ENCODE measurements around the gene TEKT5. TPM values are rescaled to one million over a fixed set of nuclear protein-coding genes. Genes with fewer than 3 reads are reported as not detected.
"Not testable (repeated sequence)": the region's sequence is repeated elsewhere in the genome, so short reads cannot be mapped to it uniquely, and the experiment has no call there.

TEKT5 gene
- total RNA-seq, 1 experiment from 2014 or later = 0.31 TPM

DNA sequence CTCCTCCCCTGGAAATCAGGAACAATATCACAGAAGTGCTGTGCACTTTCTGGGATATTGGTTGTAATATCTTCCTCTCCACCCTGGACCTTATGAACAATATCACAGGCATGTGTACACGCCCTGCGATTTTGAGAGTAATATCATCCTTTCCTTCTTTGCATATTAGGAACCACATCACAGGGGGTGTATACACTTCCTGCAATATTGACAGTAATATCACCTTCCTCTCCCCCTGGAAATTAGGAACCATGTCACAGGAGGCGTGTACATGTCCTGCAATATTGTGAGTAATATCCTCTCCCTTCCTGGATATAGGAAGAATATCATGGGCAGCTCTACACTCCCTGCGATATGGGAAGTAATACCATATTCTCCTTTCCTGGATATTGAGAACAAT, 14.2 kb upstream of the TEKT5 start:
- H3K36me3 ChIP-seq (replicated peaks; ENCODE audit: control insufficient read depth, insufficient read depth, low read length) = no peaks in the 10 kb centered on the region
- DNase-seq = no peak
- H3K27me3 ChIP-seq (ENCODE audit: control insufficient read depth, insufficient read depth, low read length) = peaks cover 2% of the 10 kb centered on the region; the same call in 1 of the 2 replicates
- H3K4me3 ChIP-seq (ENCODE audit: insufficient read depth, low read depth, low read length) = no peak overlapping the region

DNA sequence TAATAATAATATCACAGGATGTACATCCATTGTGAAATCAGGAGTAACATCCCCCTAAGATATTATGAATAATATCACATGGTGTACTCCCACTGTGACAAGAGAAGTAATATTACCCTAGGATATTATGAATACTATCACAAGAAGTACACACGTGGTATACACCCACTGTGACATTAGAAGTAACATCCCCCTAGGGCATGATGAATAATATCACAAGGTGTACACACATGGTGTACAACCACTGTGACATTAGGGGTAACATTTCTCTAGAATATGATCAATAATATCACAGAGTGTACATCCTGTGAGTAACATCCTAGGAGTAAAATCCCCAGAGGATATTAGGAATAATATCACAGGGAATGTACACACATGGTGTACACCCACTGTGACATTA, 5.0 kb upstream of the TEKT5 start:
- no peak for DNase-seq
- Histone ChIP-seq H3K27me3 (ENCODE audit: control insufficient read depth, insufficient read depth, low read length) (no peaks in the 10 kb centered on the region; the same call in 1 of the 2 replicates), H3K4me3 (ENCODE audit: insufficient read depth, low read depth, low read length) (no peak overlapping the region), H3K36me3 (replicated peaks; ENCODE audit: control insufficient read depth, insufficient read depth, low read length) (no peaks in the 10 kb centered on the region)

DNA sequence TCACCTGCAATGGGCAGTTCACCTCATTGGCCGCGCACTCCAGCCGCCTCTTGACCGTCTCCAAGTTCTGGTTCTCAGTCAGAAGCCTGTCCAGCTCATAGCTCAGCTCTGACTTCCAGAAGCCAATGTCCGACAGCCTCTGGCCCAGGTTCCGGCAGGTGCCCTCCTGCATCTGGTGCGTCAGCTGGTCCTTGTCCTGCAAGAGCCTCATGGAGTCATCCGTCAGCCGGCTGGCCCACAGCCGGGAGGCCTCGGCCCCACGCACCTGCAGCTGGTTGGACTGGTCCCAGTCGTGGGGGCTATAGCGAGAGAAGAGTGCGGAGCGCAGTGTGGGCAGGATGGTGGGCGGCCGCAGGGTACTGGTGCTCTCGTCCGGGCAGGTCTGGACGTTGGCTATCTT, 424 bp downstream of the TEKT5 start:
- Histone ChIP-seq H3K27me3 (ENCODE audit: control insufficient read depth, insufficient read depth, low read length) (no peaks in the 10 kb centered on the region; the same call in 1 of the 2 replicates), H3K36me3 (replicated peaks; ENCODE audit: control insufficient read depth, insufficient read depth, low read length) (no peaks in the 10 kb centered on the region), H3K4me3 (ENCODE audit: insufficient read depth, low read depth, low read length) (no peak overlapping the region)
- no peak for DNase-seq

DNA sequence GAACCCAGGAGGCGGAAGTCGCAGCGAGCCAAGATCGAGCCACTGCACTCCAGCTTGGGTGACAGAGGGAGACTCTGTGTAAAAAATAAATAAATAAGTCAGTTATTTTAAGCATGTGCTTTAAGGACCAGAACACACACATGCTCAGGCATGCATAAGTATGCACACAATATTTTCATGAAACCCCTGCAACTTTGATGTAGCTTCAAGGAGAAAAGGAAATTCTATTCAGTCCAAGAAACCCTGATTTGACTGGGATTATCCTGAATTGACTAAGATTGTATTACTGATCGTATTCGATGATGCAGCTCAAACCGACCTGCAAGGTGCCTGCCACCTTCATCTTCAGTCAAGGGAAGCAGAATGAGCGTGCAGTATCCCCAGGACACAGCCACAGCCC, 841 bp downstream of the TEKT5 start:
- Histone ChIP-seq H3K36me3 (replicated peaks; ENCODE audit: control insufficient read depth, insufficient read depth, low read length) (no peaks in the 10 kb centered on the region), H3K4me3 (ENCODE audit: insufficient read depth, low read depth, low read length) (no peak overlapping the region), H3K27me3 (ENCODE audit: control insufficient read depth, insufficient read depth, low read length) (no peaks in the 10 kb centered on the region; the same call in 1 of the 2 replicates)
- DNase-seq = no peak

DNA sequence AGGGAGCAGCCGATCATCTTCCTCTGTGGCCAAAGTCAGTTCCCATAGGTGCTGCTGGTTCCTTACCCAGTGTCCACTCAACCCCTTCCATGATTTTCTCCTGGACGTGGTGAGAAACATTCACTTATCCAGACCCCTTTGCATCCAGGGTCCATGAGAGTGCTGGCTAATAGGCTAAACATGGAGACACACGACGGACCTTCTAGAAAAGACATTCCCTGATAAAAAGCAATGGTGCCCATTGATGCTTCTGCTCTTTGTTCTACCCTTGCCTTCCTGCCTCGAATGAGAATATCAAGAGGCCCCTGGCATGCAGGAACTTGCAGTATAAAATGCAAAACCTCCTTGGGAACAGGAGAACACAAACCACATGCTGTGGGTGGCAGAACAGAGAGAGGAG, 2.3 kb downstream of the TEKT5 start:
- DNase-seq = no peak
- no peaks in the 10 kb centered on the region for H3K27me3 ChIP-seq (ENCODE audit: control insufficient read depth, insufficient read depth, low read length)
- no peaks in the 10 kb centered on the region for H3K36me3 ChIP-seq (replicated peaks; ENCODE audit: control insufficient read depth, insufficient read depth, low read length)
- H3K4me3 ChIP-seq (ENCODE audit: insufficient read depth, low read depth, low read length) = no peak overlapping the region

DNA sequence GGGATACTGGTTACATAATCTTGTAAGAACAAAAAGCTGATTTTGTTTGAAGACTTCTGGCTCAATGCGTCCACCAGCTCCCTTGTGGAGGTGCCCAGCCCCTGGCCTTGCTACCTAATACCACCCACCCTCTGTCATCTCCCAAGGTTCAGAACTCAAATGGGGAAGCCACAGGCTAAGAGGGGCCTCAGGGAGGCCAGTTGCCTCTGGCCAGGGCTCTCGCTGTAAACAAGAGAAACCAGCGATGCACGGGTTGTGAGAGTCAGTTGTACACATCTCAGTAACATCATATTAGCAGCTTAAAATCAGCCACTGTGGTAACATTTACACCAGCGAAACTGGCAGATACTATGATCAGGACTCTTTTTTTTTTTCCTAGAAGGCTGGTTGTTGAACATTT, 6.0 kb downstream of the TEKT5 start:
- Histone ChIP-seq H3K36me3 (replicated peaks; ENCODE audit: control insufficient read depth, insufficient read depth, low read length) (no peaks in the 10 kb centered on the region), H3K4me3 (ENCODE audit: insufficient read depth, low read depth, low read length) (no peak overlapping the region)
- no peak for DNase-seq

GRCh38 chr16:10688291-10688690, 6.4 kb downstream of the TEKT5 start:
- no peak for DNase-seq
- H3K36me3 ChIP-seq (replicated peaks; ENCODE audit: control insufficient read depth, insufficient read depth, low read length) = no peaks in the 10 kb centered on the region
- no peaks in the 10 kb centered on the region for H3K27me3 ChIP-seq (ENCODE audit: control insufficient read depth, insufficient read depth, low read length)
- H3K4me3 ChIP-seq (ENCODE audit: insufficient read depth, low read depth, low read length) = no peak overlapping the region

More for the DNA sequence above, 6.0 kb downstream of the TEKT5 start:
- no peaks in the 10 kb centered on the region for H3K27me3 ChIP-seq (ENCODE audit: control insufficient read depth, insufficient read depth, low read length)

DNA sequence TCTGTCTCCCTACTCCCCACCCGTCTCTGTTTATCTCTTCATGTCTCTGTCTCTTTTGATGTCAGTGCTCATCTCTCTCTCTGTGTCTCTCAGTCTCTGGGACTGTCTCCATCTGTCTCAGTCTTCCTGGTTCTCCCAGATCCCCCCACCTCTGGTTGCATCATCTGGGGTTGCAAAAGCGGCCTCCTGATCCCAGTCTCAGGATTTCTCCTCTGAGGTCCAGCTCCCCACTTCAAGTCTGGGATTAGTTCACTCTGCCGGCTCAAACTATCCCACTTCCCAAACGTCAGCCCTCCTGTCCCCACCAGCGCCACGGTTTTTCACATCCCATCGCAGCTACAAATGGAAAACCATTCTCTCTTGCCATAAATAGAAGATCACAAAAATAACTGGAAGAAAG, 9.0 kb downstream of the TEKT5 start:
- no peak overlapping the region for H3K4me3 ChIP-seq (ENCODE audit: insufficient read depth, low read depth, low read length)
- no peaks in the 10 kb centered on the region for H3K36me3 ChIP-seq (replicated peaks; ENCODE audit: control insufficient read depth, insufficient read depth, low read length)
- no peak for DNase-seq
- peaks cover 2% of the 10 kb centered on the region; the same call in 1 of the 2 replicates for H3K27me3 ChIP-seq (ENCODE audit: control insufficient read depth, insufficient read depth, low read length)

GRCh38 chr16:10684511-10685151, 10.1 kb downstream of the TEKT5 start:
- no peaks in the 10 kb centered on the region for H3K36me3 ChIP-seq (replicated peaks; ENCODE audit: control insufficient read depth, insufficient read depth, low read length)
- no peak for DNase-seq
- H3K27me3 ChIP-seq (ENCODE audit: control insufficient read depth, insufficient read depth, low read length) = peaks cover 2% of the 10 kb centered on the region; the same call in 1 of the 2 replicates
- no peak overlapping the region for H3K4me3 ChIP-seq (ENCODE audit: insufficient read depth, low read depth, low read length)

- Histone ChIP-seq H3K27me3 (ENCODE audit: control insufficient read depth, insufficient read depth, low read length) (peaks cover 2% of the 10 kb centered on the region; the same call in 1 of the 2 replicates), H3K36me3 (replicated peaks; ENCODE audit: control insufficient read depth, insufficient read depth, low read length) (no peaks in the 10 kb centered on the region), H3K4me3 (ENCODE audit: insufficient read depth, low read depth, low read length) (no peak overlapping the region)
- DNase-seq = peak; percentile 79
Observed at GRCh38 chr16:10683170-10683569, 11.6 kb downstream of the TEKT5 start.

DNA sequence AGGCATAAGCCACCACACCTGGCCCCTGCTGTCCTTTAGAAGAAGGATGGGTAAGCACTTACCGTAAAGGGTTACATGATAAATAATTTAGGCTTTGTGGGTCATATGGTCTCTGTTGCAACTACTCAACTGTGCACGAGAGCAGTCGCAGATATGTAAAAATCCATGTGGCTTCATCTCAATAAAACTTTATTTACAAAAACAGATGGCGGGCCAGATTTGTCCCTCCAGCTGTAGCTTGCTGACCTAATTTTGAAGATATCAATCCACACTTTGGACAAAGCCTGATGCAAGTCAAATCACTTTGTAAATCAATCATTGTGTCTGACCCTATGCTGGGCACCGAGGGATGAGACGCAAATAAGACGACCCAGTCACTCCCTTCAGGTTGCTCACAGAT, 12.1 kb downstream of the TEKT5 start:
- no peak overlapping the region for H3K4me3 ChIP-seq (ENCODE audit: insufficient read depth, low read depth, low read length)
- DNase-seq = no peak
- H3K27me3 ChIP-seq (ENCODE audit: control insufficient read depth, insufficient read depth, low read length) = peaks cover 2% of the 10 kb centered on the region; the same call in 1 of the 2 replicates
- H3K36me3 ChIP-seq (replicated peaks; ENCODE audit: control insufficient read depth, insufficient read depth, low read length) = no peaks in the 10 kb centered on the region

DNA sequence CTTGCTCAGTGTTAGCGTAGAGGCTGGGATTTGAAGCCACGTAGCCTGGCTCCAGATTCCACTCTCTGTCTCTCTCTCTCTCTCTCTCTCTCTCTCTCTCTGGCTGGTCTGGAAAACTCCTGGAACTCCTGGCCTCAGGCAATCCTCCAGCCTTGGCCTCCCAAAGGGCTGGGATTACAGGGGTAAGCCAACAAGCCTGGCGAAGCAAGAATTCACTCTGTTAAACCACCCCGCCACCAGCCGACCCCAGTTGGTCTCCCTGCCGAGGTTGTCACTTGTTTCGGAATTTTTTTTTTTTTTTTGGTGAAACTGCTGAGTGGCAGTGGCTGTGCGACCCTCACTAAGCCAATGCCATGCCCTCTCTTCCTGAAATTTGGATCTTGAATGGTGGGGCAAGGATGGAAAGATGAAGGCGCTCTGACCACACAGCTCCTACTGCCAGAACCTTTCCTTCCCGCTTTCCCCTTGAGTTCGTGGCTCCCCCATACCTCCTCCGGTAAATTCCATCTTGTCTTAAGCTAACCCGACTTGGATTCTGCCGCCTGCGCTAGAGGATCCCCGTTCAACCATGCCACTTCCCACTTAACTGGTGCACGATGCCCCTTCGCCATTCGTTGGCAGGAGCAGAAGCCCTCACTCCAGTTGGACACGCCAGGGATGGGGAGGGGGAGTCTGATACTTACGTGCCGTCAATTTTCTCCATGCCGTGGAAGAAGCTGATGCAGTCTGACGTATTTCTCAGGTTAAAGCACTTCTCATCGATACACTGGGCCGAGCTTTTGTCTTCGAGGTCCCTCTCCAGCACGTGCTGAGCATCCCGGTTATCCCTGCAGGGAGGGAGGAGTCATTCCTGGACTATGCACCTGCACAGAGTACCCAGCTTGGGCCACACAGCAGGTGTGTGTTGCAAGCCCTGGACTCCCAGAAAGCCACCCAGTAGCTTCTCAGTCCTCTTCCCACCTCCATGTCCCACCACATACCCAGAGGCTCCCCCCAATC, 13.1 kb downstream of the TEKT5 start:
- H3K36me3 ChIP-seq (replicated peaks; ENCODE audit: control insufficient read depth, insufficient read depth, low read length) = no peaks in the 10 kb centered on the region
- no peak overlapping the region for H3K4me3 ChIP-seq (ENCODE audit: insufficient read depth, low read depth, low read length)
- H3K27me3 ChIP-seq (ENCODE audit: control insufficient read depth, insufficient read depth, low read length) = peaks cover 2% of the 10 kb centered on the region; the same call in 1 of the 2 replicates
- DNase-seq = no peak

DNA sequence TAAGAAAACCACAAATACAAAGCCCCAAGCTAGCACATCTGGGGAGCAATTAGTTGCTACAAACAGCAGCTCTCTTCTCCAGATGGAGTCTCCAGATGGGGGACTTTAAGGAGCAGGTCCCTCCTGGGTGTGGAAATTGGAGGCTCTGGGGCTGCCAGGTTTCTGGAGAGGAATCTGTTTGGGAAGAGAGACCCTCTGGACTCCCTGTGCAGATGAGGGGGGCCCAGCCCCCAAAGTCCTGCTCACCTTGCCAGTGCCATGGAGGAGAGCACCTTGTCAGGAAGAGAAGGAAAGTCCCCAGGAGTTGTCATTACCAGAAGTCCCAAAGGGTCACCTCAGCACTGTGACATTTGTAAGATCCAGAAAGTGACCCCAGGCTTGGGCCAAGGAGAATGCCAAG, 14.8 kb downstream of the TEKT5 start:
- no peak for DNase-seq
- Histone ChIP-seq H3K36me3 (replicated peaks; ENCODE audit: control insufficient read depth, insufficient read depth, low read length) (no peaks in the 10 kb centered on the region), H3K27me3 (ENCODE audit: control insufficient read depth, insufficient read depth, low read length) (peaks cover 2% of the 10 kb centered on the region; the same call in 1 of the 2 replicates), H3K4me3 (ENCODE audit: insufficient read depth, low read depth, low read length) (no peak overlapping the region)

DNA sequence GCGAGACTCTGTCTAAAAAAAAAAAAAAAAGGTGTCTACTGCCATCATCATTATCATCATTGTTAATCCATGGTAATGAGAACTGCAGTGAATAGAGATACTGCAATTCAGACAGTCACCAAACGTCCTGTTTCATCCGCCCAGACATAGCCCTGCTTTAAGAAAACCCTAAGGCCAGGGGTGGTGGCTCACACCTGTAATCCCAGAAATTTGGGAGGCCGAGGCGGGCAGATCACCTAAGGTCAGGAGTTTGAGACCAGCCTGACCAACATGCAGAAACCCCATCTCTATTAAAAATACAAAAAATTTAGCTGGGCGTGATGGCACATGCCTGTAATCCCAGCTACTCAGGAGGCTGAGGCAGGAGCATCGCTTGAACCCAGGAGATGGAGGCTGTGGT, 15.3 kb downstream of the TEKT5 start:
- DNase-seq; H3K36me3 ChIP-seq (replicated peaks; ENCODE audit: control insufficient read depth, insufficient read depth, low read length); H3K27me3 ChIP-seq (ENCODE audit: control insufficient read depth, insufficient read depth, low read length); H3K4me3 ChIP-seq (ENCODE audit: insufficient read depth, low read depth, low read length): not testable (repeated sequence)

DNA sequence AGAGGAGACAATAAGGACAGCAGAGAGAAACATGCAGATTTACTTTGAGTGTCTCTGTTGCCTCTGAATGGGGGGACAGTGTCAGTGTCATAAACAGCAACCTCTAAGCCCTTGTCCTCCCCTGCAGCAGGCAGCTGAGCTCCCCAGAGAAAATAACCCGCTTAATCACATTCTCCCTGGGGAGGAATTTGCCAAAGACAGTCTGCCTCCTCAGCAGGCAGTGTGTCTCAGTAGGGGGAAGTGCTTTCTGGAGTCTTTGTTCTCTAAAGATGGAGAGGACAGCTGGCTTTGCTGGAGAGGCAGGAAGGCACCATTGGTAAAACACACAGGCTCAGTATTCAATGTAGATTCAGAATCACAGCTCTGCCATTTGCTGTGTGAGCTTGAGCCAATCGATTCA, 16.1 kb downstream of the TEKT5 start:
- Histone ChIP-seq H3K27me3 (ENCODE audit: control insufficient read depth, insufficient read depth, low read length) (peaks cover 2% of the 10 kb centered on the region; the same call in 1 of the 2 replicates), H3K36me3 (replicated peaks; ENCODE audit: control insufficient read depth, insufficient read depth, low read length) (no peaks in the 10 kb centered on the region), H3K4me3 (ENCODE audit: insufficient read depth, low read depth, low read length) (no peak overlapping the region)
- DNase-seq = no peak

All from H7 (cell line).